Adrenal gland (tissue), 12 donors: ENCODE data around the gene L3HYPDH. TPM values are rescaled to one million over a fixed set of nuclear protein-coding genes. Genes with fewer than 3 reads are reported as not detected.

Experiments
- polyA plus RNA-seq, 3 donors: library from polyadenylated mRNA; stranded (reverse); fragments of 200-250 nt in 2 of 3; fragments of 350-450 nt in 1 of 3; fragmentation: Illumina TruSeq in 1 of 3; extraction: RNeasy Lipid Tissue Mini Kit (QIAGEN cat#74804) in 1 of 3; gene quantifications; one replicate each; pipeline ENCODE4 v1.2.3, GENCODE V29; 2013 to 2014
- total RNA-seq, 9 donors: library from RNA; depleted of rRNA in 4 of 9; stranded (reverse); fragments of >200 nt in 4 of 9; fragments of 120-200 nt in 1 of 9; fragmentation: NEBNext Ultra II Directional in 1 of 9; extraction: Animal tissue kit (Norgen Biotek cat#: 25700) in 1 of 9; gene quantifications; one replicate each; pipeline versions ENCODE4 v1.1.0 to v1.2.4, GENCODE V29; 2013 to 2023
- donor health status: healthy with polysubstance abuse.
- donor health status: Bipolar disorder and iron deficiency.
- donor health status: DM: yes; HTN: yes; CAD: no.
- donor health status: DM: no; HTN: no; CAD: no.
- donor health status: DM: no; HTN: no; CAD: no.
- donor health status: DM: yes; HTN: yes; CAD: no.

Gene L3HYPDH
- total and polyA plus RNA-seq, 12 donors, result 7.1 to 59.2 (median 23.8) TPM

Other genes with a start within 250 kb of the L3HYPDH start
- 1 to 10 TPM; 2.5 to 8.6 (median 5.5) TPM for gene GPR135, start 19.0 kb downstream of the L3HYPDH start, total RNA-seq
- 1 to 10 TPM; 2.3 to 3.1 (median 2.5) TPM for gene GPR135, start 19.0 kb downstream of the L3HYPDH start, polyA plus RNA-seq
- gene JKAMP, start 109 bp upstream of the L3HYPDH start, total RNA-seq, result 100 to 1,000 TPM in 1 of 9 donors, 10 to 100 TPM in 8; 35.7 to 116 (median 56.8) TPM
- 100 to 1,000 TPM in 1 of 3 donors, 10 to 100 TPM in 2; 17.7 to 102 (median 23.5) TPM for gene JKAMP, start 109 bp upstream of the L3HYPDH start, polyA plus RNA-seq
- under 1 TPM in 1 of 9 donors, not detected in 8; 0.49 TPM for gene CCDC175, start 92.4 kb upstream of the L3HYPDH start, total RNA-seq
- under 1 TPM in 1 of 3 donors, not detected in 2; 0.77 TPM for gene CCDC175, start 92.4 kb upstream of the L3HYPDH start, polyA plus RNA-seq